Uterus (tissue), 2 donors: ENCODE data around the gene HEATR3.

Experiments
- CTCF ChIP-seq, 4 experiments: fragments of 200-600 bp in 2 of 4; fragments of 450-650 bp in 2 of 4; sonication (generic) in 2 of 4; IDR thresholded peaks; one replicate each; pipeline ENCODE4 v1.5.1; 2016 to 2019; ENCODE audit warnings: antibody characterized with exemption in 4 of 4, mild to moderate bottlenecking in 2 of 4, moderate library complexity in 1 of 4
- POLR2A ChIP-seq, 2 donors: fragments of 450-650 bp; IDR thresholded peaks; one replicate each; pipeline ENCODE4 v1.6.1; 2016; ENCODE audit warnings: antibody characterized with exemption in 2 of 2, mild to moderate bottlenecking in 1 of 2, moderate library complexity in 1 of 2

- TF ChIP-seq CTCF (IDR thresholded peaks at IDR 0.05) (no peak), POLR2A (IDR thresholded peaks at IDR 0.05) (no peak)
These were observed 71.5 kb downstream of the HEATR3 start for GRCh38 chr16:50137268-50137667.
